ENCODE measurements around the gene GNAI2. TPM values are rescaled to one million over a fixed set of nuclear protein-coding genes. Genes with fewer than 3 reads are reported as not detected.
A peak's percentile ranks its signal among the peaks of the same experiment; 100 is the strongest.

Gene GNAI2
- total and polyA plus RNA-seq, 8 donors, result 259 to 381 (median 269) TPM

DNA sequence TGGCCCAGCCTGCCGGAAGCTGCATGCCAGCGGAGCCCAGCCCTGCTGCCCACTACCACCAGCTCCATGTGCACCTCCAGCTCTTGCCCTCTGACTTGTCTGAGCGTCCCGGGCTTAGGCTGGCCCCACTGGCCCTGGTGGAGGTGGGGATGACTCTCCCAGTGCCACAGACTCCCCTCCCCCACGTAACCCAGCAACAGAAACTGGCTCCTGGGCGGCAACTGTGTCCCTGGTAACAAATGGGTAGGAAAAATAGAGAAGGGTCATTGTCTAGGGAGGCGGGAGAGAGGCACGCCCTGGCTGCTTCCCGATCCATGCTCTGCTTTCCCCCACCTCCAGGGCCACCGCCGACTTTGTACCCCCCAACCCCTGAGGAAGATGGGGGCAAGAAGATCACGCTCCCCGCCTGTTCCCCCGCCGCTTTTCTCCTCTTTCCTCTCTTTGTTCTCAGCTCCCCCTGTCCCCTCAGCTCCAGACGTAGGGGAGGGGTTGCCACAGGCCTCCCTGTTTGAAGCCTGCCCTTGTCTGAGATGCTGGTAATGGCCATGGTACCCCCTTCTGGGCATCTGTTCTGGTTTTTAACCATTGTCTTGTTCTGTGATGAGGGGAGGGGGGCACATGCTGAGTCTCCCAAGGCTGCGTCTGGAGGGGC lies 22.2 kb downstream of the GNAI2 start:
- Histone ChIP-seq H3K27me3 (no peaks in the 10 kb centered on the region), H3K4me1 (peaks cover 10 to 83% of the 10 kb centered on the region in 2 donors), H3K9me3 (no peaks in the 10 kb centered on the region), H3K27ac (peak overlapping the region; percentile 88 to 98), H3K4me3 (no peak overlapping the region), H3K36me3 (peaks cover 0 to 66% of the 10 kb centered on the region in 2 donors)
- TF ChIP-seq, protein P1, sequence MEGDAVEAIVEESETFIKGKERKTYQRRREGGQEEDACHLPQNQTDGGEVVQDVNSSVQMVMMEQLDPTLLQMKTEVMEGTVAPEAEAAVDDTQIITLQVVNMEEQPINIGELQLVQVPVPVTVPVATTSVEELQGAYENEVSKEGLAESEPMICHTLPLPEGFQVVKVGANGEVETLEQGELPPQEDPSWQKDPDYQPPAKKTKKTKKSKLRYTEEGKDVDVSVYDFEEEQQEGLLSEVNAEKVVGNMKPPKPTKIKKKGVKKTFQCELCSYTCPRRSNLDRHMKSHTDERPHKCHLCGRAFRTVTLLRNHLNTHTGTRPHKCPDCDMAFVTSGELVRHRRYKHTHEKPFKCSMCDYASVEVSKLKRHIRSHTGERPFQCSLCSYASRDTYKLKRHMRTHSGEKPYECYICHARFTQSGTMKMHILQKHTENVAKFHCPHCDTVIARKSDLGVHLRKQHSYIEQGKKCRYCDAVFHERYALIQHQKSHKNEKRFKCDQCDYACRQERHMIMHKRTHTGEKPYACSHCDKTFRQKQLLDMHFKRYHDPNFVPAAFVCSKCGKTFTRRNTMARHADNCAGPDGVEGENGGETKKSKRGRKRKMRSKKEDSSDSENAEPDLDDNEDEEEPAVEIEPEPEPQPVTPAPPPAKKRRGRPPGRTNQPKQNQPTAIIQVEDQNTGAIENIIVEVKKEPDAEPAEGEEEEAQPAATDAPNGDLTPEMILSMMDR (IDR thresholded peaks at IDR 0.05), result no peak
- intact Hi-C loops (cut with DNase I), result no loop called here
- no peak for ATAC-seq
- no peak for DNase-seq

DNA sequence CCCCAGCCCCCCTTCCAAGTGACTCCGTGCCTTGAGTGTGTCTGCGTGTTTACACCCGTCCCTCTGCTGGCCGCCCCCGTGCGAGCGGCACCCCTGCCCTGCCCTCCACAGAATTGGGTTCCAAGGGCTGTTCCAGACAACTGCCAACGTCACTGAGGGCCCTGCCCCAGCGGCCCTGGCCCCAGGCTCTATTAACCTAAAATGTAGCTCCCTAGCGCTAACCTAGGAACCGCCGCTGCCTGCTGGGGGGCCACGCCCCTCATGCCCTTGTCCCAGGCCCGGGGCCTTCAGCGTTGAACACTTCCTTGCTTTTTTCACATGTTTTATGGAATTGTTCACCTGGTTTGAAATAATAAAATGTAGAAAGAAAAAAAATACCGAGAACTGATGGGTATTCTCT lies 23.0 kb downstream of the GNAI2 start:
- H3K36me3 ChIP-seq, result peaks cover 0 to 58% of the 10 kb centered on the region in 2 donors
- H3K4me1 ChIP-seq, result peaks cover 13 to 81% of the 10 kb centered on the region in 2 donors
- no peaks in the 10 kb centered on the region for H3K27me3 ChIP-seq
- peak overlapping the region; percentile 88 to 98 for H3K27ac ChIP-seq
- no peaks in the 10 kb centered on the region for H3K9me3 ChIP-seq
- ATAC-seq (no peak), DNase-seq (peak in 1 of 4 donors; percentile 53)
- H3K4me3 ChIP-seq, result no peak overlapping the region
- TF ChIP-seq, protein P1 (IDR thresholded peaks at IDR 0.05), result no peak
- intact Hi-C loops (cut with DNase I), result no loop called here

DNA sequence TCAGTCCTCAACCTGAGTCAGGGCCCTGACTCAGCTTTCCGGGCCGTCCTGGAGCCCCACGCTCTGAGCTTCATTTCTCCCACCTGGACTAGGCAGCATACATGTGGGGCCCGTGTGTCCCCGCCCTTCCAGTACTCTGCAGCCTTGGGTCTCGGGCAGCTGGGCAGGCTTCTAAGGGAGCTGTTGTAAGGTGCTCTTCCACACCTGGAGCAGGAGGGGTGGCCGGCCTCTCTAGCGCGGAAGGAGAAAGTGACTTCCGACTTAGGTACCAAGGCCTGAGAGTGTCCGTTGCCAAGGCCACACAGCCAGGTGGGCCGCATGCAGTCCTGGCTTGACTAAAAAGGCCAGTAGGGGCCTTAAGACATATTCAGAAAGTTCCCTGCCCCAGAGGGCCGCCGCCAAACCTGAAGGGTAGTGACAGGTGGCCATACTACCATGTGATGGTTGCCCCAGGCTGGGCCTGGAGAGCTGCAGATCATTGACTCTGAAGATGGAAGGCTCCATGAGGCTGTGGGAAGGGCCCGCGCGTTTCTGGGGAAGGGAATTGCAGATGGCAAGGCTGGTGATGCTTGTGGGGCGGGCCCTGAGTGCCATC lies 23.5 kb downstream of the GNAI2 start:
- Histone ChIP-seq H3K4me1 (peaks cover 19 to 81% of the 10 kb centered on the region in 2 donors), H3K27me3 (no peaks in the 10 kb centered on the region), H3K36me3 (peaks cover 0 to 53% of the 10 kb centered on the region in 2 donors), H3K9me3 (no peaks in the 10 kb centered on the region), H3K4me3 (peak overlapping the region in 1 of 2 donors; percentile 37), H3K27ac (peak overlapping the region; percentile 88 to 98)
- TF ChIP-seq, protein P1 (IDR thresholded peaks at IDR 0.05), result no peak
- ATAC-seq (no peak), DNase-seq (peak in 1 of 4 donors; percentile 55)
- intact Hi-C loops (cut with DNase I), result no loop called here

DNA sequence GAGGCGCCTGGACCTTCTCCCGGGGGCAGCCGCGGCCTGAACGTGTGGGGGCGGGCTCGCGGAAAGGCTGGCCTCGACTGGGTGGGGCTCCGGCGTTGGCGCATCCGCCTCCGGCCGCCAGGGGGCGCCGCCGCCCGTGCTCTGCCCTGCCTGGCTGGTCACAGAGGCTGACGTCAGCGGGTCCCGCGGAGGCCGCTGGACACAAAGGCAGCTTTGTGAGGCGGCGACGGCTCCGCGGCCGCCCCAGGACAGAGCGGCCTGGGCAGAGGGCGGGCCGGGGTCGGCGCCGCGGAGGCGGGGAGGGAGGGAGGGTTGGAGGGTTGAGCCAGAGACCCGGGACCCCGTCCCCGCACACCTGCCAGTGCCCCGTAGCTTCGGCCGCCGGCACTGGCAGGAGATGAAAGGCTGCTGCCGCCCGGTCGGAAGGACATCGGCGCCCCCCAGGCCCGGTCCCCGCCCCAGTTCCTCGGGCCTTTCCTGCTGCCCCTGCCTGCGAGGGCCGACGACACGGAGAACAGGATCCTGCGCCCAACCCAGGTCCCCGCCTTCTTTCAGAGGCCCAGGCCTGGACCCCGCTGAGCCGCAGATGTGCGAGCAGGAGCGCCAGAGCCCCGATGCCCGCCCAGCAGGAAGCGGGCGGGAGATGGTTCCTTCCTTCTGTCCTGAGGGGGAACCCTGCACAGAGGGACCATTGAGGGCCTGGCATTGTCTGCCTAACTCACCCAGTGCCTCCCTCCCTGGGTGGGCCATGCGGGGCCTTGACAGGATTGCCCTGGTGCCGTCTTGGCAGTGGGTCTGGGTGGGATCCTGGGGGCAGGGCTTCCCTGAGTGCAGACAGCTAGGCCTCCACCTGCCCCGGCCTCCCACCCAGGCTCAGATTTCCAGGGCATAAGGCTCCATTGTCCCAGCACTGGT lies 24.3 kb downstream of the GNAI2 start:
- H3K4me1 ChIP-seq, result peaks cover 26 to 81% of the 10 kb centered on the region in 2 donors
- peak; percentile 83 for ATAC-seq
- intact Hi-C loops (cut with DNase I), result no loop called here

More for the DNA sequence above, 24.3 kb downstream of the GNAI2 start:
- no peaks in the 10 kb centered on the region for H3K27me3 ChIP-seq
- peak; percentile 91 to 99 (median 95) for DNase-seq
- H3K4me3 ChIP-seq, result peak overlapping the region; percentile 37 to 42
- TF ChIP-seq, protein P1 (IDR thresholded peaks at IDR 0.05), result peak; percentile 94 to 99
- H3K9me3 ChIP-seq, result no peaks in the 10 kb centered on the region
- peaks cover 0 to 45% of the 10 kb centered on the region in 2 donors for H3K36me3 ChIP-seq
- H3K27ac ChIP-seq, result peak overlapping the region; percentile 88 to 98
